ENCODE measurements around the gene RAB17. TPM values are rescaled to one million over a fixed set of nuclear protein-coding genes. Genes with fewer than 3 reads are reported as not detected.

Gene RAB17
- total RNA-seq, 1 experiment from 2014 or later: 41.8 TPM

DNA sequence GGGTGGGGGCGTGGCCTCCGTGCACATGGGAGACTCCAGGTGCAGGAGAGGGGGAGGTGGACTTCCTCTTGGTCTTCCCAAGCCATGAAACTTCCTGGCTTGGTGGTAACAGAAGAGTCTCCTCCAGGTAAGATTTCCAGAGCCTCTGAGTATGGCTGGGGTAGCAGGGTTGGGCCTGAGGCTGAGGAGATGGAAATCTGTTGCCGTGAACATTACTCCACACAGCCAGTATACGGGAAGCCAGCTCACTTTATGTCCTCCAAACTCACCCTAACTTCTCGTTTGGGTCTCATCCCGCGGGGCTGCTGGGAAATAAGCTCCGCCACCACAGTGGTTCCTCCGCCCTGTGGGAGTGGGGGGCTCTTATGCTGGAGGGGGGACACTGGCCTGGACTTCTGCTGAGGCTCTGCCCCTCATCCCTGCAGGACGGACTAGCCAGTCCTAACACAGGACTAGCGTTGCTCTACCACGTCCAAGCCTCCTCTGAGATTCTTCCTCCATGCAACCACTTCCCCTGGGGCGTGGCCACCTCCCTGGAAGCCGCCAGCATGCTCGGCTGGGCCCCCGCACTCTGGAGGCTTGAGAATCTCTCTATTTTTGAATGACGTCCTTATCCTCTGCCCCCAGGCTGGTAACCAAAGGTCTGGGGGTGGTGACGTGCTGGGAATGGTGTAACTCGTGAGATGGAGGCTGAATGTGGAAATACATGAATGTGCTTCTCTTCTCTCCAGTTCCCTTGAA is 777 bp upstream of the RAB17 start:
- Histone ChIP-seq H3K9ac (ENCODE audit: low read length) (peak overlapping the region; percentile 69), H2AFZ (ENCODE audit: low read depth, low read length, poor library complexity, severe bottlenecking) (peak overlapping the region; percentile 14), H3K27me3 (ENCODE audit: insufficient read depth, low read length) (no peaks in the 10 kb centered on the region), H3K9me3 (ENCODE audit: control insufficient read depth in 1 of 2, insufficient read depth in 1 of 2, low read depth in 1 of 2, low read length in 2 of 2) (no peaks in the 10 kb centered on the region), H4K20me1 (ENCODE audit: insufficient read depth) (no peaks in the 10 kb centered on the region), H3K9me2 (ENCODE audit: insufficient read depth) (no peaks in the 10 kb centered on the region), H3K79me2 (ENCODE audit: insufficient read depth, low read length) (peaks cover 16% of the 10 kb centered on the region), H3K4me2 (ENCODE audit: low read length) (peak overlapping the region; percentile 80), H3K36me3 (ENCODE audit: control insufficient read depth in 1 of 2, insufficient read depth in 2 of 2, low read length in 2 of 2) (no peaks in the 10 kb centered on the region), H3K4me3 (replicated peaks in 1 of 2; ENCODE audit: low read depth in 1 of 2, low read length in 2 of 2) (peak overlapping the region; percentile 68 to 85), H3K27ac (ENCODE audit: low read depth, low read length) (peak overlapping the region; percentile 98), H3K4me1 (ENCODE audit: control insufficient read depth in 1 of 2, insufficient read depth in 2 of 2, low read length in 2 of 2) (peaks cover 13 to 30% of the 10 kb centered on the region in 2 experiments; a peak in 3 of 4 replicates)
- intact Hi-C loops (cut with micrococcal nuclease): no loop called here
- BruUV-seq (replicated peaks): TSS peak; percentile 76
- ChIA-PET POLR2A (interaction anchor here (1.1 to 1.3 kb wide), 4 partner anchors 11 to 102 kb away, joined by 3 to 7 read pairs (median 4); no protein-coding TSS in a partner anchor), CTCF (interaction anchor here (0.6 to 1.5 kb wide), 5 partner anchors 20 to 390 kb away, joined by 3 to 4 read pairs (median 3); no protein-coding TSS in a partner anchor), RAD21 (ENCODE audit: low non-redundant PET in 1 of 2, low total read pairs in 2 of 2, uncharacterized antibody in 2 of 2, unreplicated experiment in 2 of 2) (no interaction called here)
- ATAC-seq: peak; percentile 73
- peak; percentile 77 for DNase-seq (ENCODE audit: low read depth, low spot score)
- TF ChIP-seq RAD21 (IDR thresholded peaks at IDR 0.05; ENCODE audit: low read depth) (no peak), CBX3 (IDR thresholded peaks at IDR 0.05; ENCODE audit: low read depth) (0 out of 2 replicates have a peak, but pooled peaks have one; percentile 5), POLR2AphosphoS5 (IDR thresholded peaks at IDR 0.05; ENCODE audit: low read depth, low read length) (peak; percentile 79), ZBTB33 (IDR thresholded peaks at IDR 0.05; ENCODE audit: extremely low read depth, insufficient replicate concordance, low read length) (no peak), YY1 (IDR thresholded peaks at IDR 0.05; ENCODE audit: extremely low read depth, insufficient replicate concordance, low read depth, low read length) (peak; percentile 61), EZH2phosphoT487 (IDR thresholded peaks at IDR 0.05; ENCODE audit: borderline replicate concordance) (no peak), ELF1 (IDR thresholded peaks at IDR 0.05; ENCODE audit: borderline replicate concordance, low read depth) (no peak; the same call in 1 of the 2 replicates), POLR2A (IDR thresholded peaks at IDR 0.05; ENCODE audit: borderline replicate concordance, extremely low read depth, insufficient read depth, insufficient read length) (peak; percentile 62), SP1 (IDR thresholded peaks at IDR 0.05; ENCODE audit: low read depth) (0 out of 2 replicates have a peak, but pooled peaks have one; percentile 48), SIN3A (IDR thresholded peaks at IDR 0.05; ENCODE audit: low read depth) (peak; percentile 49; the same call in 1 of the 2 replicates)
- TF ChIP-seq, protein P1, sequence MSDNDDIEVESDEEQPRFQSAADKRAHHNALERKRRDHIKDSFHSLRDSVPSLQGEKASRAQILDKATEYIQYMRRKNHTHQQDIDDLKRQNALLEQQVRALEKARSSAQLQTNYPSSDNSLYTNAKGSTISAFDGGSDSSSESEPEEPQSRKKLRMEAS (IDR thresholded peaks at IDR 0.05): peak; percentile 89
